MCF 10A (cell line): ENCODE measurements around the gene TOB2. TPM values are rescaled to one million over a fixed set of nuclear protein-coding genes. Genes with fewer than 3 reads are reported as not detected.

Experiments used
- BruUV-seq: library from RNA; stranded (reverse); fragments of 400-500 nt; replicated peaks from 2 replicates; lab custom pipeline; 2021; lab: Mats Ljungman, UMichigan
- CTCF ChIA-PET: fragments of 300-600 bp; sonication (Branson Sonifier 250); formaldehyde crosslinking; extraction: SDS; loops from one replicate; lab custom pipeline; 2021; ENCODE audit warnings: antibody characterized with exemption, inconsistent platforms; lab: Yijun Ruan, JAX
- POLR2A ChIA-PET: fragments of 300-600, 350-650 bp; sonication (Branson Sonifier 250); formaldehyde crosslinking; extraction: SDS; loops from one replicate; lab custom pipeline; 2020; ENCODE audit warnings: antibody characterized with exemption, inconsistent platforms; lab: Yijun Ruan, JAX
- DNase-seq: peaks from one replicate; pipeline ENCODE4 v3.0.0-alpha.2; 2018; ENCODE audit not compliant: unreplicated experiment
- H3K27ac Mint-ChIP-seq: one replicate; pipeline ENCODE4 v1.8.0; 2022; ENCODE audit warnings: mild to moderate bottlenecking, low read depth, mixed read lengths; ENCODE audit not compliant: unreplicated experiment
- H3K27me3 Mint-ChIP-seq: one replicate; pipeline ENCODE4 v1.8.0; 2022; ENCODE audit warnings: mixed read lengths; ENCODE audit not compliant: insufficient read depth, unreplicated experiment
- H3K36me3 Mint-ChIP-seq: one replicate; pipeline ENCODE4 v1.8.0; 2022; ENCODE audit warnings: mild to moderate bottlenecking, moderate library complexity, mixed read lengths; ENCODE audit not compliant: insufficient read depth, unreplicated experiment
- H3K4me1 Mint-ChIP-seq: one replicate; pipeline ENCODE4 v1.8.0; 2022; ENCODE audit warnings: mixed read lengths; ENCODE audit not compliant: insufficient read depth, unreplicated experiment
- H3K4me3 Mint-ChIP-seq: one replicate; pipeline ENCODE4 v1.8.0; 2022; ENCODE audit warnings: mild to moderate bottlenecking, moderate library complexity, mixed read lengths; ENCODE audit not compliant: unreplicated experiment
- H3K9me3 Mint-ChIP-seq: one replicate; pipeline ENCODE4 v1.8.0; 2022; ENCODE audit warnings: mixed read lengths; ENCODE audit not compliant: unreplicated experiment
- intact Hi-C: fragments of 100-400 bp; cut with micrococcal nuclease; formaldehyde crosslinking; loops from 2 replicates; pipeline ENCODE4 v1.14.1; 2022
- total RNA-seq: library from RNA; stranded (reverse); gene quantifications from 2 replicates; pipeline ENCODE4 v1.2.3, GENCODE V29; 2022
- TF ChIP-seq, protein P1 (sequence below): fragments of 200-600 bp; IDR thresholded peaks from one replicate; pipeline ENCODE4 v1.8.0; 2022; ENCODE audit warnings: antibody characterized with exemption, mild to moderate bottlenecking; ENCODE audit not compliant: unreplicated experiment

The TOB2 gene
- total RNA-seq, 1 experiment from 2014 or later: 25.4 TPM

DNA sequence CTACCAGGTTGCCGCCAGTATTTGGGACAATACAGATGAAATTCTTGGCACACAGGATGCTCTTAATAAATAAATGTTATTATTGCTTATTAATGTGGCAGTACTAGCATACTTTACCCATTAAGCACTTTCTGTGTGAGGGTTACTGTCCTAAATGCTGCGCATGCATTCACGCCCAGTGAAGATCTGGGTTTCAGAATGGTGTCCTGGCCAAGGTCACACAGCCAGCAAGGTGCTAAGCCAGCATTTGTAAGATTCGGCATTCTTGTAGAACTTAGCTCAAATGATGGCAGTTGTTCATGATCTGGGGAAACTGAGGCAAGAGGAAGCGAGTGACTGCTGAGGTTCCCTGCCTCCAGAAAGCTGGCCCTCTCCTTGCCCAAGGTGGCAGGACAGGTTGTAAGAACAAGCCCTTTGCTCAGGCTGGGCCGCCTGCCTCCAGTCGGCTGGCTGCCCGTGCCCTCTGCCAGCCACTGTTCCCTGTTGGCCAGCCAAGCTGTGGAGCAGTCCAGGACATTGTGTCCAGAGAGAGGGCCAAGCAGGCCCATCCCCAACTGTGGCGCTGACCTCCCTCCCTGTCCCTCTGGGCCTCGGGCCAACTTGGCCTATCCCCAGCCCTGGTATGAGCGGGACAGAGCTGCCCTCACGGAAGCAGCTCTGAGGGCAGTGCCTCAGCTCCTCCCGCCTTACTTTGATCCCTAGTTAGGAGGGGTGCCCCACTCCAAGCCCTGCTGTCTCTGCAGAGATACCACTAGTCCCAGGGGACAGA, 28.8 kb downstream of the TOB2 start:
- no peak overlapping the region for H3K27ac Mint-ChIP-seq
- no peaks in the 10 kb centered on the region for H3K9me3 Mint-ChIP-seq
- no peaks in the 10 kb centered on the region for H3K27me3 Mint-ChIP-seq
- TF ChIP-seq, protein P1, sequence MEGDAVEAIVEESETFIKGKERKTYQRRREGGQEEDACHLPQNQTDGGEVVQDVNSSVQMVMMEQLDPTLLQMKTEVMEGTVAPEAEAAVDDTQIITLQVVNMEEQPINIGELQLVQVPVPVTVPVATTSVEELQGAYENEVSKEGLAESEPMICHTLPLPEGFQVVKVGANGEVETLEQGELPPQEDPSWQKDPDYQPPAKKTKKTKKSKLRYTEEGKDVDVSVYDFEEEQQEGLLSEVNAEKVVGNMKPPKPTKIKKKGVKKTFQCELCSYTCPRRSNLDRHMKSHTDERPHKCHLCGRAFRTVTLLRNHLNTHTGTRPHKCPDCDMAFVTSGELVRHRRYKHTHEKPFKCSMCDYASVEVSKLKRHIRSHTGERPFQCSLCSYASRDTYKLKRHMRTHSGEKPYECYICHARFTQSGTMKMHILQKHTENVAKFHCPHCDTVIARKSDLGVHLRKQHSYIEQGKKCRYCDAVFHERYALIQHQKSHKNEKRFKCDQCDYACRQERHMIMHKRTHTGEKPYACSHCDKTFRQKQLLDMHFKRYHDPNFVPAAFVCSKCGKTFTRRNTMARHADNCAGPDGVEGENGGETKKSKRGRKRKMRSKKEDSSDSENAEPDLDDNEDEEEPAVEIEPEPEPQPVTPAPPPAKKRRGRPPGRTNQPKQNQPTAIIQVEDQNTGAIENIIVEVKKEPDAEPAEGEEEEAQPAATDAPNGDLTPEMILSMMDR: no peak
- intact Hi-C loops: no loop called here
- CTCF ChIA-PET: interaction anchor here (0.8 to 1.6 kb wide), 6 partner anchors 14 to 139 kb away, joined by 3 to 6 read pairs (median 3); no protein-coding TSS in a partner anchor
- H3K4me1 Mint-ChIP-seq: peaks cover 15% of the 10 kb centered on the region
- peaks cover 13% of the 10 kb centered on the region for H3K36me3 Mint-ChIP-seq
- POLR2A ChIA-PET: interaction anchor here (1.0 to 4.5 kb wide), 9 partner anchors 18 to 132 kb away, joined by 3 to 39 read pairs (median 5); partner anchors contain the start of genes PHF5A, RANGAP1 and TOB2
- peak; percentile 85 for DNase-seq
- no TSS peak for BruUV-seq
- H3K4me3 Mint-ChIP-seq: no peak overlapping the region

GRCh38 chr22:41415554-41415953, 31.0 kb downstream of the TOB2 start:
- POLR2A ChIA-PET: no interaction called here
- H3K9me3 Mint-ChIP-seq: no peaks in the 10 kb centered on the region

DNA sequence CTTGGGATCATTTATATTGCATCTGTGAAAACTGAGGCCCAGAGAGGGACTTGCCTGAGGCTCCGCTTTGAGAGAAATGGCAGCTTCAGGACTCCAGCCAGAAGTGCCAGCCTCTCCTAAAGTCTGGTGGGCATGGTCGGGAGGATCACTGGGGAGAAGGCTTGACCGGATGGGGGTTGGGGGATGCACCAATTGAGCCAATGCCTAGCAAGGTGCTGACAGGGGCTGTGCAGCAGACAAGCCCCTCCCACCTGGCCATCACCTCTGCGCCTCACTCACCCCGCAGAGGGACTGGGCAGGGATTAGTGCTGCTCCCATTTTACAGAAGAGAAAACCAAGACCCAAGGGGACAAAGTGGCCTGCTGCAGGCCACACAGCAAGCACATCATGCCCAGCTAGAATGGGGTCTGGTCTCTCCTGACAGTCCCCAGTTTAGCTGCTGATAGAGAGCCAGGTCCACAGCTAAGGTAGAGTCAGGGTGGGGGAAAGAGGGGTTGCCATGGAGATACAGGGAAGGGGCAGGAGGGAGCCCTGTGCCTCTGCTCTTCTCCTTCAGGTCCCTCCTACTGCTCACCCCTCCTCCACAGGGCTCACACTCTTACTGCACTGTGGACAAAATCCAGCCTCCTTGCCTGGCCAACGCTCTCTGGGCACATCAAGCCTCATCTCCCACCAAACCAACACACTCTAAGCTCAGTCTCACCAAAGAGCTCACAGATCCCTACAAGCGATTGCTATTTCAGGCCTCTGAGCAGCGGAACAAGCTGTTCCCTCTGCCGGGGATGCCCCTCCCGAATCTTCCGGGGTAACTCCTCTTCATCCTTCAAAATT, 35.4 kb downstream of the TOB2 start:
- intact Hi-C loops: no loop called here
- Mint-ChIP-seq H3K27ac (peak overlapping the region; percentile 33), H3K9me3 (no peaks in the 10 kb centered on the region), H3K4me1 (peaks cover 25% of the 10 kb centered on the region), H3K4me3 (no peak overlapping the region), H3K27me3 (no peaks in the 10 kb centered on the region), H3K36me3 (peaks cover 6% of the 10 kb centered on the region)
- no TSS peak for BruUV-seq
- TF ChIP-seq, protein P1: no peak
- ChIA-PET POLR2A (interaction anchor here (1.0 to 1.7 kb wide), 3 partner anchors 58 to 123 kb away, joined by 3 to 6 read pairs (median 5); partner anchors contain the start of genes ACO2 and PHF5A), CTCF (interaction anchor here (0.6 to 2.8 kb wide), 5 partner anchors 53 to 693 kb away, joined by 3 to 17 read pairs (median 4); no protein-coding TSS in a partner anchor)
- DNase-seq: no peak

More at GRCh38 chr22:41415554-41415953, 31.0 kb downstream of the TOB2 start:
- peaks cover 26% of the 10 kb centered on the region for H3K4me1 Mint-ChIP-seq
- H3K27me3 Mint-ChIP-seq: no peaks in the 10 kb centered on the region
- peak overlapping the region; percentile 23 for H3K4me3 Mint-ChIP-seq
- intact Hi-C loops: no loop called here
- H3K27ac Mint-ChIP-seq: no peak overlapping the region
- BruUV-seq: no TSS peak
- peaks cover 6% of the 10 kb centered on the region for H3K36me3 Mint-ChIP-seq
- DNase-seq: no peak
- TF ChIP-seq, protein P1: no peak
- CTCF ChIA-PET: no interaction called here
